AG10803 (cell line): ENCODE measurements around the gene GRIK3.

Source experiments
- DNase-seq: peaks from one replicate; pipeline ENCODE4 v3.0.0; 2010; ENCODE audit warnings: low read depth
- H3K4me3 ChIP-seq: 2 replicates; pipeline ENCODE4 v1.5.1; 2011; ENCODE audit warnings: mild to moderate bottlenecking, low read length, control low read depth
- TF ChIP-seq, protein P1 (sequence below): conservative IDR thresholded peaks from 2 replicates; pipeline ENCODE4 v1.5.1; 2011; ENCODE audit warnings: mild to moderate bottlenecking, low read length, control low read depth, inconsistent platforms

The GRIK3 gene

GRCh38 chr1:37031871-37032270, 2.4 kb downstream of the GRIK3 start:
- TF ChIP-seq, protein P1, sequence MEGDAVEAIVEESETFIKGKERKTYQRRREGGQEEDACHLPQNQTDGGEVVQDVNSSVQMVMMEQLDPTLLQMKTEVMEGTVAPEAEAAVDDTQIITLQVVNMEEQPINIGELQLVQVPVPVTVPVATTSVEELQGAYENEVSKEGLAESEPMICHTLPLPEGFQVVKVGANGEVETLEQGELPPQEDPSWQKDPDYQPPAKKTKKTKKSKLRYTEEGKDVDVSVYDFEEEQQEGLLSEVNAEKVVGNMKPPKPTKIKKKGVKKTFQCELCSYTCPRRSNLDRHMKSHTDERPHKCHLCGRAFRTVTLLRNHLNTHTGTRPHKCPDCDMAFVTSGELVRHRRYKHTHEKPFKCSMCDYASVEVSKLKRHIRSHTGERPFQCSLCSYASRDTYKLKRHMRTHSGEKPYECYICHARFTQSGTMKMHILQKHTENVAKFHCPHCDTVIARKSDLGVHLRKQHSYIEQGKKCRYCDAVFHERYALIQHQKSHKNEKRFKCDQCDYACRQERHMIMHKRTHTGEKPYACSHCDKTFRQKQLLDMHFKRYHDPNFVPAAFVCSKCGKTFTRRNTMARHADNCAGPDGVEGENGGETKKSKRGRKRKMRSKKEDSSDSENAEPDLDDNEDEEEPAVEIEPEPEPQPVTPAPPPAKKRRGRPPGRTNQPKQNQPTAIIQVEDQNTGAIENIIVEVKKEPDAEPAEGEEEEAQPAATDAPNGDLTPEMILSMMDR, result no peak
- no peak for DNase-seq
- H3K4me3 ChIP-seq, result no peak overlapping the region

GRCh38 chr1:37031429-37031828, 2.9 kb downstream of the GRIK3 start:
- DNase-seq, result no peak
- TF ChIP-seq, protein P1, result no peak
- H3K4me3 ChIP-seq, result no peak overlapping the region

GRCh38 chr1:37028981-37029617, 5.2 kb downstream of the GRIK3 start:
- no peak for DNase-seq
- H3K4me3 ChIP-seq, result no peak overlapping the region
- TF ChIP-seq, protein P1, result no peak

DNA sequence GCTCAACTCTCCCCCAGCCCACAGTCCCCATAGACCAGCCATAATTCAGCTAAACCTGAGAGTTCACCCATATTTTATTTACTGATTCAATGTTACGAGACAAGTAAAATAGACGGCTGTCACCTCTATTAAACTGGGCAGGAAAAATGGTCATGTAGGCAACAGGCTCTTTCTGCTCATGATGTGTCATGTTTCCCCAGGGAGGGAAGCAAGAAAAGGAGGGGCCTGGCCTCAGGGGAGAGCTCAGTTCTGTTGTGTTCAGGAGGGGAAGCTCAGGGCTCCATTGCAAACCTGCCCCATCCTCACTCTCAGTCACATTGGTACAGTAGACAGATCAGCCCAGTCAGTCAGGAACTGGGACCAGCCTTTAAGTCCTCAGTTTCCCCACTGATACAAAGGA, 12.8 kb downstream of the GRIK3 start:
- no peak for DNase-seq
- H3K4me3 ChIP-seq, result no peak overlapping the region
- TF ChIP-seq, protein P1, result no peak

- H3K4me3 ChIP-seq, result no peak overlapping the region
- DNase-seq, result no peak
- TF ChIP-seq, protein P1, result no peak
Observed at GRCh38 chr1:37020653-37021277, 13.6 kb downstream of the GRIK3 start.

- DNase-seq, result no peak
- H3K4me3 ChIP-seq, result no peak overlapping the region
- TF ChIP-seq, protein P1, result no peak
Observed at GRCh38 chr1:37018510-37018909, 15.8 kb downstream of the GRIK3 start.

DNA sequence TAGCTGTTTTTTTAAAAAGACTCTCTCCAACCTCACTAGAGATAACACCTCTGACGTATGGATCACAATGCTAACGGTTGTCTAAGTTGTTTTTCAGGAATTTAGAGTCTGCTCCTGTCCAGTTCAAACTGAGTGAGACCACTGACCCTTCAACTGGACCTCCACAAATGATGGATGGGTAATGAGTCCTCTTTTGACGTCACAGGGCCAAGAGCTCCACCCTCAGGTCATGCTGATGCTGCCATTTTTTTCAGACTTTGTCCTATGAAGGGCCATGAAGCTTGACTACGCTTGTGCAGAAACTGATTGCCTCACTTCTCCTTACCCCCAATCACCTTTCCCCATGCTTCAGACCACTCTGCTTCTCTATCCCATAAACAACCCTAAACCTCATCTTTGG, 16.6 kb downstream of the GRIK3 start:
- TF ChIP-seq, protein P1, result no peak
- H3K4me3 ChIP-seq, result no peak overlapping the region
- no peak for DNase-seq
